GM23338 (cell line): ENCODE results near the gene SLAIN1. TPM values are rescaled to one million over a fixed set of nuclear protein-coding genes. Genes with fewer than 3 reads are reported as not detected.

Experiments
- ATAC-seq: fragments of 200-7000 bp; cut with Tn5 transposase; 3 replicates; pipeline ENCODE4 v1.9.1; 2020
- DNase-seq: peaks from one replicate; pipeline ENCODE4 v3.0.0-alpha.2; 2015; ENCODE audit warnings: low spot score
- H2AFZ ChIP-seq: fragments of 200-600 bp; sonication (generic); 2 replicates; pipeline ENCODE4 v1.8.0; 2016; ENCODE audit warnings: antibody characterized with exemption, mild to moderate bottlenecking, moderate library complexity
- H3F3A ChIP-seq: fragments of 200-600 bp; sonication (generic); replicated peaks from 2 replicates; pipeline ENCODE4 v1.8.0; 2017; ENCODE audit warnings: antibody characterized with exemption, mixed run types, low read depth
- H3K27ac ChIP-seq: fragments of 200-600 bp; sonication (generic); 2 replicates; pipeline ENCODE4 v1.6.1; 2016; ENCODE audit warnings: low read depth
- H3K27me3 ChIP-seq: fragments of 200-600 bp; sonication (generic); 2 replicates; pipeline ENCODE4 v1.8.0; 2016; ENCODE audit warnings: mild to moderate bottlenecking, mixed run types, moderate library complexity; ENCODE audit not compliant: insufficient read depth
- H3K36me3 ChIP-seq: fragments of 200-600 bp; sonication (generic); 2 replicates; pipeline ENCODE4 v1.8.0; 2016; ENCODE audit warnings: mild to moderate bottlenecking; ENCODE audit not compliant: insufficient read depth
- H3K4me1 ChIP-seq: fragments of 200-600 bp; sonication (generic); 2 replicates; pipeline ENCODE4 v1.8.0; 2016; ENCODE audit warnings: mild to moderate bottlenecking, moderate library complexity; ENCODE audit not compliant: insufficient read depth
- H3K4me2 ChIP-seq: fragments of 200-600 bp; sonication (generic); 2 replicates; pipeline ENCODE4 v1.7.1; 2017; ENCODE audit warnings: mixed run types
- H3K4me3 ChIP-seq: fragments of 200-600 bp; sonication (generic); 2 replicates; pipeline ENCODE4 v1.6.1; 2016; ENCODE audit warnings: mixed run types
- H3K79me2 ChIP-seq: fragments of 200-600 bp; sonication (generic); replicated peaks from 2 replicates; pipeline ENCODE4 v1.8.0; 2017; ENCODE audit warnings: mild to moderate bottlenecking; ENCODE audit not compliant: insufficient read depth
- H3K9me2 ChIP-seq: fragments of 200-600 bp; sonication (generic); 2 replicates; pipeline ENCODE4 v1.8.0; 2017; ENCODE audit not compliant: insufficient read depth
- H4K20me1 ChIP-seq: fragments of 200-600 bp; sonication (generic); replicated peaks from 2 replicates; pipeline ENCODE4 v1.8.0; 2017; ENCODE audit warnings: mild to moderate bottlenecking; ENCODE audit not compliant: insufficient read depth
- H3K27ac Mint-ChIP-seq: 2 replicates; pipeline ENCODE4 v1.8.0; 2020; ENCODE audit warnings: inconsistent platforms, mild to moderate bottlenecking, moderate library complexity, mixed read lengths
- H3K27me3 Mint-ChIP-seq: 3 replicates; pipeline ENCODE4 v1.8.0; 2022; ENCODE audit warnings: low read depth, mild to moderate bottlenecking, moderate library complexity, mixed read lengths, inconsistent platforms; ENCODE audit not compliant: insufficient read depth, poor library complexity
- H3K36me3 Mint-ChIP-seq: 3 replicates; pipeline ENCODE4 v1.8.0; 2021; ENCODE audit warnings: low read depth, mild to moderate bottlenecking, inconsistent platforms, moderate library complexity, mixed read lengths
- H3K4me1 Mint-ChIP-seq: 3 replicates; pipeline ENCODE4 v1.8.0; 2020; ENCODE audit warnings: mild to moderate bottlenecking, inconsistent platforms, mixed read lengths
- H3K4me3 Mint-ChIP-seq: 3 replicates; pipeline ENCODE4 v1.8.0; 2021; ENCODE audit warnings: moderate library complexity, mild to moderate bottlenecking, inconsistent platforms, mixed read lengths
- H3K9me3 Mint-ChIP-seq: 3 replicates; pipeline ENCODE4 v1.8.0; 2020; ENCODE audit warnings: moderate library complexity, mild to moderate bottlenecking, inconsistent platforms, mixed read lengths
- CREB1 ChIP-seq: fragments of 250-450 bp; sonication (Bioruptor Pico); IDR thresholded peaks from 2 replicates; pipeline ENCODE4 v1.5.0; 2020; ENCODE audit warnings: low read depth, mild to moderate bottlenecking, moderate library complexity
- CTCF ChIP-seq, 2 experiments: fragments of 200-600 bp in 1 of 2; sonication (generic) in 1 of 2; conservative IDR thresholded peaks; 2 replicates each; pipeline versions ENCODE4 v1.5.1 to v1.6.1; 2016 to 2017; ENCODE audit warnings: antibody characterized with exemption in 2 of 2, low read depth in 2 of 2, mild to moderate bottlenecking in 2 of 2, moderate library complexity in 1 of 2
- ETS1 ChIP-seq: IDR thresholded peaks from 2 replicates; pipeline ENCODE4 v1.6.1; 2016; ENCODE audit warnings: antibody characterized with exemption
- EZH2 ChIP-seq: fragments of 200-600 bp; sonication (generic); IDR thresholded peaks from one replicate; pipeline ENCODE4 v1.8.0; 2017; ENCODE audit warnings: antibody characterized with exemption, mild to moderate bottlenecking, low read depth; ENCODE audit not compliant: unreplicated experiment
- EZH2phosphoT487 ChIP-seq: fragments of 200-600 bp; sonication (generic); IDR thresholded peaks from one replicate; pipeline ENCODE4 v1.8.1; 2018; ENCODE audit warnings: antibody characterized with exemption; ENCODE audit not compliant: unreplicated experiment
- JUNB ChIP-seq: IDR thresholded peaks from one replicate; pipeline ENCODE4 v1.6.1; 2016; ENCODE audit warnings: antibody characterized with exemption; ENCODE audit not compliant: unreplicated experiment
- NANOG ChIP-seq: IDR thresholded peaks from 2 replicates; pipeline ENCODE4 v1.6.1; 2016; ENCODE audit warnings: antibody characterized with exemption, borderline replicate concordance
- POLR2AphosphoS5 ChIP-seq: IDR thresholded peaks from 2 replicates; pipeline ENCODE4 v1.6.1; 2016; ENCODE audit warnings: antibody characterized with exemption, low read depth
- REST ChIP-seq: IDR thresholded peaks from one replicate; pipeline ENCODE4 v1.6.1; 2018; ENCODE audit warnings: antibody characterized with exemption; ENCODE audit not compliant: unreplicated experiment
- STAT1 ChIP-seq: IDR thresholded peaks from one replicate; pipeline ENCODE4 v1.6.1; 2016; ENCODE audit warnings: antibody characterized with exemption; ENCODE audit not compliant: unreplicated experiment
- ZNF114 ChIP-seq: fragments of 250-450 bp; sonication (Bioruptor Pico); IDR thresholded peaks from 2 replicates; pipeline ENCODE4 v1.5.0; 2020; ENCODE audit warnings: mild to moderate bottlenecking, moderate library complexity
- ZNF331 ChIP-seq: fragments of 250-450 bp; sonication (Bioruptor Pico); IDR thresholded peaks from 2 replicates; pipeline ENCODE4 v1.5.0; 2020; ENCODE audit warnings: low read depth, mild to moderate bottlenecking, moderate library complexity
- ZNF462 ChIP-seq: fragments of 250-450 bp; sonication (Bioruptor Pico); IDR thresholded peaks from 2 replicates; pipeline ENCODE4 v1.5.0; 2020; ENCODE audit warnings: mild to moderate bottlenecking, moderate library complexity
- polyA plus RNA-seq: library from polyadenylated mRNA; unstranded; fragments of >200 nt; fragmentation: Nextera tagmentation; extraction: Ambion mirVana; gene quantifications from 2 replicates; pipeline ENCODE4 v1.2.1, GENCODE V29; 2016
- total RNA-seq: library from RNA; depleted of rRNA; stranded (reverse); fragments of >200 nt; shearing (Covaris generic); gene quantifications from 2 replicates; pipeline ENCODE4 v1.2.3, GENCODE V29; 2014

Gene SLAIN1
- total and polyA plus RNA-seq, 2 experiments from 2014 or later = 16.3 to 44.2 TPM

- Mint-ChIP-seq H3K9me3 (peaks cover 21% of the 10 kb centered on the region), H3K36me3 (peaks cover 34% of the 10 kb centered on the region), H3K4me3 (no peak overlapping the region), H3K27me3 (peaks cover 5% of the 10 kb centered on the region), H3K4me1 (peaks cover 16% of the 10 kb centered on the region), H3K27ac (no peak overlapping the region)
- peaks cover 5% of the 10 kb centered on the region for H3F3A ChIP-seq
- no peak for DNase-seq
- H3K27me3 ChIP-seq = no peaks in the 10 kb centered on the region; the same call in 1 of the 2 replicates
- H3K9me2 ChIP-seq = no peaks in the 10 kb centered on the region
- no peak overlapping the region for H3K4me2 ChIP-seq
- no peak overlapping the region for H2AFZ ChIP-seq
- no peak overlapping the region for H3K4me3 ChIP-seq
- TF ChIP-seq ZNF462 (CRISPR knock-in tag) = no peak
- TF ChIP-seq ZNF114 (CRISPR knock-in tag) = no peak
- TF ChIP-seq EZH2phosphoT487 = no peak
- no peak for TF ChIP-seq POLR2AphosphoS5
- TF ChIP-seq ETS1 = no peak
- TF ChIP-seq ZNF331 (CRISPR knock-in tag) = no peak
- no peak for TF ChIP-seq CTCF (conservative IDR thresholded peaks at IDR 0.05; ENCODE audit: low read depth in 2 of 2)
- no peak for TF ChIP-seq JUNB
- no peak for TF ChIP-seq EZH2
- TF ChIP-seq NANOG = no peak
- no peak for TF ChIP-seq CREB1 (CRISPR knock-in tag)
- no peak for TF ChIP-seq STAT1
- no peak for TF ChIP-seq REST
- ATAC-seq = no peak
- peaks cover 38% of the 10 kb centered on the region for H3K4me1 ChIP-seq
- peaks cover 33% of the 10 kb centered on the region for H4K20me1 ChIP-seq
- H3K79me2 ChIP-seq = peaks cover 80% of the 10 kb centered on the region
- no peak overlapping the region for H3K27ac ChIP-seq
- peaks cover 11% of the 10 kb centered on the region for H3K36me3 ChIP-seq
Measured at GRCh38 chr13:77703408-77703807, 5.9 kb downstream of the SLAIN1 start.
